Measurements from ENCODE around the gene ANXA1. TPM values are rescaled to one million over a fixed set of nuclear protein-coding genes. Genes with fewer than 3 reads are reported as not detected.

Gene ANXA1
- total and polyA plus RNA-seq, 8 donors: 34.2 to 1,131 (median 126) TPM

DNA sequence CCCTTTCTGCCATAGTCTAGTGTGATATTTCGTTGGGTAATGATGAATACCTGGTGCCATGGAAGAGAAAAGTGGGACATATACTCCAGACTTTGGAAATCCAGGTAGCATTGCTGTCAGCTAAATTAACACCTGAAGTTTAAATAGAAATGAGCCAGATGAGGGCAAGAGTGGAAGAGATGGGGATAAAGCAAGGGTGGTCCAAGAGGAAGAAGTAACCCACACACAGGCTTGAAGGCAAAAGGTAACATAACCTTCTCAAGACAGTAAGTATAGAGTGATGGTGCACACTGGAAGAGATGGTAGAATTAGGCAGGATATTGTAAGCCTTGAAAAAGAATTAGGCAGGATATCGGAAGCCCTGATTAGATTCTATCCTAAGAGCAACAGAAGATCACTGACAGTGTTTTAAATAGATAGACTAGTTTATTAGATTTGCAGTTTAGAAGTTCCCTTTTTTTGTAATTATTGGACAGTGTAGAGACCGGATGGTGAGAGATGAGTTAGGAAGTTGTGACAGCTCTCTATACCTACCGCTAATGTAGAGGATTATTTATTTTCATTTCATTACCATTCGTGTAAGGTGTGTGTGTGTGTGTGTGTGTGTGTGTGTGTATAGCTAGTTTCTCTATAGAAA, 16.8 kb downstream of the ANXA1 start:
- WGBS, 5 donors: 79 to 84% (median 81%) methylated on average over 5 of the region's 5 CpGs
- DNase-seq: no peak
- Histone ChIP-seq H3K36me3 (peaks cover 3 to 69% (median 60%) of the 10 kb centered on the region in 4 donors), H3K27ac (no peak overlapping the region), H3K27me3 (no peaks in the 10 kb centered on the region), H3K4me3 (no peak overlapping the region), H3K9me3 (no peaks in the 10 kb centered on the region), H3K4me1 (peaks cover 0 to 3% (median 0%) of the 10 kb centered on the region in 4 donors)
- intact Hi-C loops (cut with DNase I; ENCODE audit: low total_unique reads): no loop called here
- TF ChIP-seq POLR2A (IDR thresholded peaks at IDR 0.05) (no peak), POLR2AphosphoS5 (IDR thresholded peaks at IDR 0.05) (no peak), EP300 (IDR thresholded peaks at IDR 0.05) (no peak)
- TF ChIP-seq, protein P1, sequence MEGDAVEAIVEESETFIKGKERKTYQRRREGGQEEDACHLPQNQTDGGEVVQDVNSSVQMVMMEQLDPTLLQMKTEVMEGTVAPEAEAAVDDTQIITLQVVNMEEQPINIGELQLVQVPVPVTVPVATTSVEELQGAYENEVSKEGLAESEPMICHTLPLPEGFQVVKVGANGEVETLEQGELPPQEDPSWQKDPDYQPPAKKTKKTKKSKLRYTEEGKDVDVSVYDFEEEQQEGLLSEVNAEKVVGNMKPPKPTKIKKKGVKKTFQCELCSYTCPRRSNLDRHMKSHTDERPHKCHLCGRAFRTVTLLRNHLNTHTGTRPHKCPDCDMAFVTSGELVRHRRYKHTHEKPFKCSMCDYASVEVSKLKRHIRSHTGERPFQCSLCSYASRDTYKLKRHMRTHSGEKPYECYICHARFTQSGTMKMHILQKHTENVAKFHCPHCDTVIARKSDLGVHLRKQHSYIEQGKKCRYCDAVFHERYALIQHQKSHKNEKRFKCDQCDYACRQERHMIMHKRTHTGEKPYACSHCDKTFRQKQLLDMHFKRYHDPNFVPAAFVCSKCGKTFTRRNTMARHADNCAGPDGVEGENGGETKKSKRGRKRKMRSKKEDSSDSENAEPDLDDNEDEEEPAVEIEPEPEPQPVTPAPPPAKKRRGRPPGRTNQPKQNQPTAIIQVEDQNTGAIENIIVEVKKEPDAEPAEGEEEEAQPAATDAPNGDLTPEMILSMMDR (IDR thresholded peaks at IDR 0.05): no peak

DNA sequence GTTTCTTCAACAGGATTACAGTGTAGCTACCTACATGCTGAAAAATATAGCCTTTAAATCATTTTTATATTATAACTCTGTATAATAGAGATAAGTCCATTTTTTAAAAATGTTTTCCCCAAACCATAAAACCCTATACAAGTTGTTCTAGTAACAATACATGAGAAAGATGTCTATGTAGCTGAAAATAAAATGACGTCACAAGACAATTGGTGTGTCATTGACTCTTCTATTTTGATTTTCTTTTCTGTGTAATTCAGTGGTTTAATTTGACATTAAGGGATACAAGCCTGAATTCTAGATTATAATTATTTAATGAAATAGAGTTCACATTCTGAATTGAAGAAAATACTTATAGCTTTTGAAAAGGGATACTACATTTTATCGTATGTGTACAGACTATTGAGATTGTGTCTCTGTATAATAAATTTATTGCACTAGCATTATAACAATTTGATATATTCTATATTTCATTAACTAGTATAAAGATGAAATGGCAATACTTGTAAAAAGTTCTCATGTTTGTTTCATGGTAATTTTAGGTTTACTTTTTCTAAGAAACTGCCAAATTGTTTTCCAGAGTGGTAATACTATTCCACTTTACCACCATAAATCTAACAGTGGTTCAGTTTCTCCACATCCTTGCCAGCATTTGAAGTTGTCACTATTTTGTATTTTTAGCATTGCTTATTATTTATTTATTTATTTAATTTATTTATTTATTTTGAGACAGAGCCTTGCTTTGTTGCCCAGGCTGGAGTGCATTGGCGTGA, 18.7 kb downstream of the ANXA1 start:
- H3K9me3 ChIP-seq: no peaks in the 10 kb centered on the region
- intact Hi-C loops (cut with DNase I; ENCODE audit: low total_unique reads): no loop called here
- no peak overlapping the region for H3K4me3 ChIP-seq
- no peak for DNase-seq
- H3K27ac ChIP-seq: no peak overlapping the region
- WGBS, 5 donors: 96 to 99% (median 98%) methylated on average over 3 of the region's 3 CpGs
- no peaks in the 10 kb centered on the region for H3K4me1 ChIP-seq
- H3K36me3 ChIP-seq: peaks cover 0 to 51% (median 41%) of the 10 kb centered on the region in 4 donors
- H3K27me3 ChIP-seq: no peaks in the 10 kb centered on the region
- TF ChIP-seq, protein P1 (IDR thresholded peaks at IDR 0.05): no peak

DNA sequence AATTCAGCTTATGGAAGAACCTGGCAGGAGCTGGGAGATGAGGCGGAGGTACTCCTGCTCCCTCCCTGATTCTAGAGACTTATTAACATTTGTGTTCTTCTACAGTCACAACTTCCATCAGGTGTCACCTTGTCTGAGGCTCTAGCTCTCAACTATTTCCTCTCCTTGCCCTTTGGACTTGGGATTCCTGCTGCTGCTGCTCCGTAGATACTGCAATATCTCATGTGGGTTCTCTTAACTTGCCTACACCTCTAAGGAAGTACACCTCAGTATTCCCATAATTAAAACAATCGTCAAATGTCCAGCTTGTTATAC, 21.2 kb downstream of the ANXA1 start:
- Histone ChIP-seq H3K27ac (no peak overlapping the region), H3K36me3 (peaks cover 0 to 27% (median 18%) of the 10 kb centered on the region in 4 donors), H3K4me3 (no peak overlapping the region), H3K9me3 (no peaks in the 10 kb centered on the region), H3K4me1 (no peaks in the 10 kb centered on the region), H3K27me3 (no peaks in the 10 kb centered on the region)
- 68 to 91% (median 74%) methylated on average over 3 of the region's 3 CpGs for whole genome bisulfite sequencing, 5 donors
- no peak for DNase-seq
- no peak for TF ChIP-seq EP300 (IDR thresholded peaks at IDR 0.05)
- no peak for TF ChIP-seq POLR2AphosphoS5 (IDR thresholded peaks at IDR 0.05)
- intact Hi-C loops (cut with DNase I; ENCODE audit: low total_unique reads): no loop called here

DNA sequence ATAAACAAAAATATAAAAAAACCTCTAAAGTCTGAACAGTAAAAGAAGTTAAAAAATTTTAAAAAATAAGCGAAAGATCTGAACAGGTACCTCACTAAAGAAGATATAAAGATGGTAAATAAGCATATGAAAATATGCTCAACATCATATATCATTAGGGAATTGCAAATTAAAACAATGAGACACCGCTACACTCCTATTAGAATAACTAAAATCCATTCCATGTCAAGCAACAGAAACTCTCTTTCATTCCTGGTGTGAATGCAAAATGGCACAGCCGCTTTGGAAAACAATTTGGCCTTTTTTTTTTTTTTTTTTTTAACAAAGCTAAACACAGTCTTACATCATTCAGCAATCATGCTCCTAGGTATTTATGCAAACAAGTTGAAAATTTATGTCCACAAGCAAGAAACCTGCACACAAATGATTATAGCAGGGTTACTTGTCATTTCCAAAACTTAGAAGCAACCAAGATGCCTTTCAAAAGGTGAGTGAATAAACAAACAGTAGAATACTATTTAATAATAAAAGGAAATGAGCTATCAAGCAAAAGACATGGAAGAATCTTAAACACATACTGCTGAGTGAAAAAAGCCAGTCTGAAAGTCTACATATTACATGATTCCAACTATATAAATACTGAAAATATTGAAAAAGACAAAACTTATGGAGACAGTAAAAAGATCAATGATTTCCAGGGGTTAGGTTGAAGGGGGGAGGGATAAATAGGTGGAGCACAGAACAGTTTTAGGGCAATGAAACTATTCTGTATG, 22.1 kb downstream of the ANXA1 start:
- Histone ChIP-seq H3K4me3 (no peak overlapping the region), H3K4me1 (no peaks in the 10 kb centered on the region), H3K27ac (no peak overlapping the region), H3K36me3 (peaks cover 0 to 20% (median 10%) of the 10 kb centered on the region in 4 donors), H3K27me3 (no peaks in the 10 kb centered on the region), H3K9me3 (no peaks in the 10 kb centered on the region)
- intact Hi-C loops (cut with DNase I; ENCODE audit: low total_unique reads): no loop called here
- WGBS, 5 donors: 84 to 94% (median 86%) methylated on average over 3 of the region's 3 CpGs
- no peak for TF ChIP-seq POLR2AphosphoS5 (IDR thresholded peaks at IDR 0.05)
- TF ChIP-seq, protein P1 (IDR thresholded peaks at IDR 0.05): no peak
- no peak for TF ChIP-seq EP300 (IDR thresholded peaks at IDR 0.05)
- no peak for TF ChIP-seq POLR2A (IDR thresholded peaks at IDR 0.05)
- DNase-seq: no peak

All from stomach (tissue), 9 donors.